Natural killer cell (primary cell): ENCODE measurements around the gene SLC7A14. TPM values are rescaled to one million over a fixed set of nuclear protein-coding genes. Genes with fewer than 3 reads are reported as not detected.

Experiments used
- ATAC-seq, 3 donors: fragments of 150-1000 bp in 2 of 3; fragments of 200-7000 bp in 1 of 3; cut with Tn5 transposase; 1 replicate in 1 of 3; 2 replicates in 2 of 3; pipeline ENCODE4 v1.10.0; 2021; ENCODE audit warnings: mild to moderate bottlenecking in 2 of 3, moderate library complexity in 2 of 3
- DNase-seq, 2 donors: peaks; one replicate each; pipeline versions ENCODE4 v3.0.0 to v3.0.0-alpha.2; 2013 to 2021; ENCODE audit warnings: mixed read lengths in 1 of 2
- H3K27ac ChIP-seq: one replicate; pipeline ENCODE4 v1.5.1; 2013; ENCODE audit warnings: mild to moderate bottlenecking, low read length
- H3K27me3 ChIP-seq: one replicate; pipeline ENCODE4 v1.6.1; 2013; ENCODE audit warnings: low read length; ENCODE audit not compliant: control insufficient read depth, insufficient read depth
- H3K36me3 ChIP-seq: one replicate; pipeline ENCODE4 v1.6.1; 2013; ENCODE audit warnings: low read length; ENCODE audit not compliant: control insufficient read depth, insufficient read depth
- H3K4me1 ChIP-seq: one replicate; pipeline ENCODE4 v1.6.1; 2013; ENCODE audit warnings: low read length; ENCODE audit not compliant: control insufficient read depth, insufficient read depth
- H3K4me3 ChIP-seq: one replicate; pipeline ENCODE4 v1.5.1; 2013; ENCODE audit warnings: low read length
- H3K9me3 ChIP-seq: one replicate; pipeline ENCODE4 v1.6.1; 2013; ENCODE audit warnings: low read length; ENCODE audit not compliant: control insufficient read depth, insufficient read depth
- H3K27ac Mint-ChIP-seq, 2 donors: one replicate each; pipeline ENCODE4 v1.8.0; 2022; ENCODE audit warnings: mild to moderate bottlenecking in 2 of 2, mixed read lengths in 2 of 2, moderate library complexity in 1 of 2
- H3K27me3 Mint-ChIP-seq, 2 donors: one replicate each; pipeline ENCODE4 v1.8.0; 2022; ENCODE audit warnings: low read depth in 2 of 2, mixed read lengths in 2 of 2
- H3K36me3 Mint-ChIP-seq: one replicate; pipeline ENCODE4 v1.8.0; 2022; ENCODE audit warnings: mixed read lengths
- H3K4me1 Mint-ChIP-seq, 2 donors: one replicate each; pipeline ENCODE4 v1.8.0; 2022; ENCODE audit warnings: mixed read lengths in 2 of 2
- H3K4me3 Mint-ChIP-seq: one replicate; pipeline ENCODE4 v1.8.0; 2022; ENCODE audit warnings: mild to moderate bottlenecking, moderate library complexity, mixed read lengths
- H3K9me3 Mint-ChIP-seq, 2 donors: one replicate each; pipeline ENCODE4 v1.8.0; 2022; ENCODE audit warnings: mixed read lengths in 2 of 2
- CTCF ChIP-seq: fragments of 200-600 bp; IDR thresholded peaks from one replicate; pipeline ENCODE4 v1.8.0; 2022; ENCODE audit warnings: antibody characterized with exemption
- WGBS: methylation state at CpG from one replicate; pipeline ENCODE4 v1.1.7; 2013; ENCODE audit warnings: missing lambda C conversion rate; ENCODE audit not compliant: insufficient coverage; 5-methylcytosine and 5-hydroxymethylcytosine counted together
- intact Hi-C: fragments of 100-400 bp; cut with micrococcal nuclease; formaldehyde crosslinking; loops from one replicate; pipeline ENCODE4 v1.14.2; 2022
- total RNA-seq, 4 donors: library from RNA; stranded (reverse); fragments of 120-200 nt in 1 of 4; gene quantifications; one replicate each; pipeline versions ENCODE4 v1.2.3 to v1.2.4, GENCODE V29; 2013 to 2022

The SLC7A14 gene
- total RNA-seq, 3 donors from 2014 or later (not counting 1 experiment from before 2014, with no cell fraction given): not detected

- intact Hi-C loops: loop anchor here (1.0 to 10.0 kb wide), 3 partner anchors 102 to 1151 kb away; no protein-coding TSS in a partner anchor
- Histone ChIP-seq H3K4me1 (peaks cover 9% of the 10 kb centered on the region), H3K4me3 (no peak overlapping the region), H3K27me3 (peaks cover 5% of the 10 kb centered on the region), H3K9me3 (no peaks in the 10 kb centered on the region), H3K36me3 (no peaks in the 10 kb centered on the region), H3K27ac (no peak overlapping the region)
- H3K4me3 Mint-ChIP-seq: no peak overlapping the region
- H3K27me3 Mint-ChIP-seq: peaks cover 22 to 27% of the 10 kb centered on the region in 2 donors
- peaks cover 0 to 6% of the 10 kb centered on the region in 2 donors for H3K4me1 Mint-ChIP-seq
- DNase-seq (peak in 1 of 2 donors; percentile 69), ATAC-seq (peak; percentile 70 to 78 (median 76))
- H3K27ac Mint-ChIP-seq: no peak overlapping the region
- H3K9me3 Mint-ChIP-seq: no peaks in the 10 kb centered on the region
- peak; percentile 94 for TF ChIP-seq CTCF
- 0% methylated on average over 3 of the region's 5 CpGs for WGBS
- H3K36me3 Mint-ChIP-seq: no peaks in the 10 kb centered on the region
Observed at GRCh38 chr3:170414202-170414663, 171.6 kb downstream of the SLC7A14 start.

- intact Hi-C loops: loop anchor here (5.0 to 10.0 kb wide), 2 partner anchors 101 to 1152 kb away; no protein-coding TSS in a partner anchor
- Mint-ChIP-seq H3K27ac (no peak overlapping the region), H3K4me1 (peaks cover 0 to 3% of the 10 kb centered on the region in 2 donors), H3K36me3 (no peaks in the 10 kb centered on the region), H3K4me3 (no peak overlapping the region), H3K27me3 (peaks cover 18 to 23% of the 10 kb centered on the region in 2 donors), H3K9me3 (no peaks in the 10 kb centered on the region)
- H3K36me3 ChIP-seq: no peaks in the 10 kb centered on the region
- no peak overlapping the region for H3K27ac ChIP-seq
- 87% methylated on average over 3 of the region's 4 CpGs for WGBS
- peaks cover 1% of the 10 kb centered on the region for H3K4me1 ChIP-seq
- peaks cover 2% of the 10 kb centered on the region for H3K27me3 ChIP-seq
- no peak overlapping the region for H3K4me3 ChIP-seq
- DNase-seq (no peak), ATAC-seq (no peak)
- TF ChIP-seq CTCF: no peak
- no peaks in the 10 kb centered on the region for H3K9me3 ChIP-seq
Observed at GRCh38 chr3:170413291-170413690, 172.6 kb downstream of the SLC7A14 start.

GRCh38 chr3:170410428-170411029 is 175.3 kb downstream of the SLC7A14 start:
- DNase-seq (peak in 1 of 2 donors; percentile 28), ATAC-seq (no peak)
- Histone ChIP-seq H3K9me3 (no peaks in the 10 kb centered on the region), H3K4me1 (no peaks in the 10 kb centered on the region), H3K4me3 (no peak overlapping the region), H3K36me3 (no peaks in the 10 kb centered on the region), H3K27ac (no peak overlapping the region), H3K27me3 (no peaks in the 10 kb centered on the region)
- H3K36me3 Mint-ChIP-seq: no peaks in the 10 kb centered on the region
- no peaks in the 10 kb centered on the region for H3K4me1 Mint-ChIP-seq
- no peak overlapping the region for H3K27ac Mint-ChIP-seq
- peaks cover 0 to 2% of the 10 kb centered on the region in 2 donors for H3K27me3 Mint-ChIP-seq
- no peak overlapping the region for H3K4me3 Mint-ChIP-seq
- no peaks in the 10 kb centered on the region for H3K9me3 Mint-ChIP-seq
- intact Hi-C loops: loop anchor here (5.0 to 10.0 kb wide), 2 partner anchors 98 to 1154 kb away; no protein-coding TSS in a partner anchor
- TF ChIP-seq CTCF: peak; percentile 13
- WGBS: 90% methylated on average over 2 of the region's 4 CpGs

Other genes starting within 250 kb of the SLC7A14 start
- 100 to 1,000 TPM in 1 of 3 donors, 10 to 100 TPM in 2; 85.5 to 156 (median 96.3) TPM for gene SKIL, start 228.4 kb downstream of the SLC7A14 start, total RNA-seq
- under 1 TPM in 1 of 3 donors, not detected in 2; 0.39 TPM for gene CLDN11, start 167.2 kb downstream of the SLC7A14 start, total RNA-seq